Large intestine (tissue), 12 donors: Measurements from ENCODE around the gene TUBA1A. TPM values are rescaled to one million over a fixed set of nuclear protein-coding genes. Genes with fewer than 3 reads are reported as not detected.

Source experiments
- DNase-seq, 2 donors: peaks; one replicate each; pipeline versions ENCODE4 v3.0.0 to v3.0.0-alpha.2; 2013
- H3K27ac ChIP-seq: one replicate; pipeline ENCODE4 v1.5.1; 2013; ENCODE audit warnings: low read length
- H3K27me3 ChIP-seq: 2 replicates; pipeline ENCODE4 v1.6.1; 2013; ENCODE audit warnings: low read length; ENCODE audit not compliant: control insufficient read depth, insufficient read depth
- H3K36me3 ChIP-seq: 2 replicates; pipeline ENCODE4 v1.6.1; 2013; ENCODE audit warnings: low read length; ENCODE audit not compliant: control insufficient read depth, insufficient read depth
- H3K4me1 ChIP-seq: one replicate; pipeline ENCODE4 v1.6.1; 2013; ENCODE audit warnings: low read length; ENCODE audit not compliant: control insufficient read depth, insufficient read depth
- H3K4me3 ChIP-seq: one replicate; pipeline ENCODE4 v1.5.1; 2013; ENCODE audit warnings: low read length
- H3K9me3 ChIP-seq: one replicate; pipeline ENCODE4 v1.6.1; 2013; ENCODE audit warnings: mild to moderate bottlenecking, low read depth, low read length, moderate library complexity; ENCODE audit not compliant: control insufficient read depth
- WGBS: methylation state at CpG from one replicate; pipeline ENCODE4 v1.1.5; 2013; ENCODE audit warnings: low lambda C conversion rate; ENCODE audit not compliant: insufficient coverage; 5-methylcytosine and 5-hydroxymethylcytosine counted together
- long read RNA-seq, 11 donors: transcript quantifications; one replicate each; lab custom pipeline, GENCODE V29; 2026
- polyA plus RNA-seq: library from polyadenylated mRNA; unstranded; fragments of 120-200 nt; gene quantifications from one replicate; pipeline ENCODE4 v1.2.1, GENCODE V29; 2013

TUBA1A gene
- 547 TPM for polyA plus RNA-seq
- long read RNA-seq, donor 1, transcript TUBA1A-202 (4 exons, 1,915 nt), result major isoform, 173 of 195 reads
- long read RNA-seq, donor 1, transcript TUBA1A-207 (3 exons, 1,384 nt), result minor isoform, 16 of 195 reads
- long read RNA-seq, donor 1, partial matches to known transcripts, result 0 of 195 reads
- long read RNA-seq, donor 1, other reads (novel, unspliced or antisense), result 0 of 195 reads
- long read RNA-seq, donor 2, transcript TUBA1A-202 (4 exons, 1,915 nt), result major isoform, 193 of 211 reads
- long read RNA-seq, donor 2, transcript TUBA1A-205 (3 exons, 673 nt), result minor isoform, 6 of 211 reads
- long read RNA-seq, donor 2, transcript TUBA1A-207 (3 exons, 1,384 nt), result minor isoform, 9 of 211 reads
- long read RNA-seq, donor 2, partial matches to known transcripts, result 0 of 211 reads
- long read RNA-seq, donor 2, other reads (novel, unspliced or antisense), result 0 of 211 reads
- long read RNA-seq, donor 3, result 0 reads
- long read RNA-seq, donor 4, transcript TUBA1A-202 (4 exons, 1,915 nt), result major isoform, 7 of 8 reads
- long read RNA-seq, donor 4, partial matches to known transcripts, result 0 of 8 reads
- long read RNA-seq, donor 4, other reads (novel, unspliced or antisense), result 0 of 8 reads
- long read RNA-seq, donor 5, transcript TUBA1A-207 (3 exons, 1,384 nt), result minor isoform, 28 of 305 reads
- long read RNA-seq, donor 5, transcript TUBA1A-206 (2 exons, 696 nt), result minor isoform, 6 of 305 reads
- long read RNA-seq, donor 5, transcript TUBA1A-202 (4 exons, 1,915 nt), result major isoform, 259 of 305 reads
- long read RNA-seq, donor 5, transcript TUBA1A-205 (3 exons, 673 nt), result minor isoform, 6 of 305 reads
- long read RNA-seq, donor 5, partial matches to known transcripts, result 6 of 305 reads
- long read RNA-seq, donor 5, other reads (novel, unspliced or antisense), result 0 of 305 reads
- long read RNA-seq, donor 6, transcript TUBA1A-202 (4 exons, 1,915 nt), result major isoform, 268 of 293 reads
- long read RNA-seq, donor 6, transcript TUBA1A-207 (3 exons, 1,384 nt), result minor isoform, 11 of 293 reads
- long read RNA-seq, donor 6, transcript TUBA1A-205 (3 exons, 673 nt), result minor isoform, 7 of 293 reads
- long read RNA-seq, donor 6, partial matches to known transcripts, result 0 of 293 reads
- long read RNA-seq, donor 6, other reads (novel, unspliced or antisense), result 0 of 293 reads
- long read RNA-seq, donor 7, transcript TUBA1A-206 (2 exons, 696 nt), result minor isoform, 12 of 406 reads
- long read RNA-seq, donor 7, transcript TUBA1A-207 (3 exons, 1,384 nt), result minor isoform, 27 of 406 reads
- long read RNA-seq, donor 7, transcript TUBA1A-205 (3 exons, 673 nt), result minor isoform, 8 of 406 reads
- long read RNA-seq, donor 7, transcript TUBA1A-202 (4 exons, 1,915 nt), result major isoform, 344 of 406 reads
- long read RNA-seq, donor 7, partial matches to known transcripts, result 5 of 406 reads
- long read RNA-seq, donor 7, other reads (novel, unspliced or antisense), result 7 of 406 reads
- long read RNA-seq, donor 8, transcript TUBA1A-202 (4 exons, 1,915 nt), result major isoform, 242 of 268 reads
- long read RNA-seq, donor 8, transcript TUBA1A-207 (3 exons, 1,384 nt), result minor isoform, 17 of 268 reads
- long read RNA-seq, donor 8, transcript TUBA1A-206 (2 exons, 696 nt), result minor isoform, 7 of 268 reads
- long read RNA-seq, donor 8, partial matches to known transcripts, result 0 of 268 reads
- long read RNA-seq, donor 8, other reads (novel, unspliced or antisense), result 0 of 268 reads
- long read RNA-seq, donor 9, transcript TUBA1A-202 (4 exons, 1,915 nt), result major isoform, 456 of 489 reads
- long read RNA-seq, donor 9, transcript TUBA1A-207 (3 exons, 1,384 nt), result minor isoform, 27 of 489 reads
- long read RNA-seq, donor 9, partial matches to known transcripts, result 0 of 489 reads
- long read RNA-seq, donor 9, other reads (novel, unspliced or antisense), result 0 of 489 reads
- long read RNA-seq, donor 10, transcript TUBA1A-207 (3 exons, 1,384 nt), result minor isoform, 7 of 243 reads
- long read RNA-seq, donor 10, transcript TUBA1A-202 (4 exons, 1,915 nt), result major isoform, 221 of 243 reads
- long read RNA-seq, donor 10, transcript TUBA1A-205 (3 exons, 673 nt), result minor isoform, 6 of 243 reads
- long read RNA-seq, donor 10, partial matches to known transcripts, result 5 of 243 reads
- long read RNA-seq, donor 10, other reads (novel, unspliced or antisense), result 0 of 243 reads
- long read RNA-seq, donor 11, transcript TUBA1A-207 (3 exons, 1,384 nt), result minor isoform, 17 of 261 reads
- long read RNA-seq, donor 11, transcript TUBA1A-202 (4 exons, 1,915 nt), result major isoform, 241 of 261 reads
- long read RNA-seq, donor 11, partial matches to known transcripts, result 0 of 261 reads
- long read RNA-seq, donor 11, other reads (novel, unspliced or antisense), result 0 of 261 reads

DNA sequence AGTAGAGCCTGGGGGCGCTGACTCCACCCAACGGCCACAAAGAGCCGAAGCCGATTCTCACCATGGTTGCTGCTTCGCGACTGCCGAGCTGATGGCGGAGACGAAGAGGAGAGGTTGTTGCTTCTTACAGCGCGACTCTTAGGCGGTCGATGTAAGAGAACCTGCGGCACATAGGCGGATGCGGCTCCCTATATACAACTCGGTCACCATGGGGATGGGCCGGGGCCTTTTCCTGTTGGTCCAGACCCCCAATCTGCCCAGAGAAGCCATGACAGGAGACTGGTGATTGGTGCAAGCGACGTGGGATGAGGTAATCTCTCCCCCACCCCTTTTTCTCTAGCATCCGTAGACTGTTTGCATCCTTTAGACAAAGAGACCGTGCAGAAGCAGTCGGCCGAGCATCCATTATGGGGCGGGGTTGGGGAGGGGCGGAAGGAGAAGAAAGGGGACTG, at the start of gene TUBA1A:
TUBA1A (minus strand) TSS at position 165 of the 452 bp plus-strand sequence; CDS start at position 64, 101 bp downstream.
- H3K27ac ChIP-seq, result peak within 1 kb of the TSS; percentile 99
- peak; percentile 91 to 94 for DNase-seq
- H3K36me3 ChIP-seq, result peaks cover 4% of the 10 kb centered on the region
- WGBS, result no CpG with 5 or more reads among the region's 26 CpGs
- peak within 1 kb of the TSS; percentile 70 for H3K4me3 ChIP-seq
- peaks cover 14% of the 10 kb centered on the region for H3K27me3 ChIP-seq
- H3K4me1 ChIP-seq, result no peaks in the 10 kb centered on the region
- H3K9me3 ChIP-seq, result peaks cover 3% of the 10 kb centered on the region

DNA sequence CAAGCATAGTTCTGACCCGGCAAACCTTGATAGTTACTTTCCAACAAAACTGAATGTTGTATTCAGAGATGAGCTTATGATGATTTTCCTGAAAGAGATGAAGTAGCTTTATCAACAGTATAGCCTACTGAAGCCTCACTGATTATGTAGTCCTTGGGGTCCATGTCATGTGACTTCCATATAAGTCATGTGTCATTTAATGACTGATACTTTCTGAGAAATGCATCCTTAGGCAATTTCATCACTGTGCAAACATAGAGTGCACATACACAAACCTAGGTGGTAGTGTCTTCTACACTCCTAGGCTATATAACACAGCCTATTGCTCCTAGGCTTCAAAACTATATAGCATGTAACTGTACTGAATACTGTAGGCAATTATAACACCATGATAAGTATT, 47.5 kb upstream of the TUBA1A start:
- Histone ChIP-seq H3K4me1 (peaks cover 16% of the 10 kb centered on the region), H3K36me3 (no peaks in the 10 kb centered on the region), H3K4me3 (no peak overlapping the region), H3K27me3 (no peaks in the 10 kb centered on the region), H3K27ac (no peak overlapping the region), H3K9me3 (no peaks in the 10 kb centered on the region)
- peak in 1 of 2 donors; percentile 48 for DNase-seq
- no CpG with 5 or more reads among the region's 1 CpG for WGBS

DNA sequence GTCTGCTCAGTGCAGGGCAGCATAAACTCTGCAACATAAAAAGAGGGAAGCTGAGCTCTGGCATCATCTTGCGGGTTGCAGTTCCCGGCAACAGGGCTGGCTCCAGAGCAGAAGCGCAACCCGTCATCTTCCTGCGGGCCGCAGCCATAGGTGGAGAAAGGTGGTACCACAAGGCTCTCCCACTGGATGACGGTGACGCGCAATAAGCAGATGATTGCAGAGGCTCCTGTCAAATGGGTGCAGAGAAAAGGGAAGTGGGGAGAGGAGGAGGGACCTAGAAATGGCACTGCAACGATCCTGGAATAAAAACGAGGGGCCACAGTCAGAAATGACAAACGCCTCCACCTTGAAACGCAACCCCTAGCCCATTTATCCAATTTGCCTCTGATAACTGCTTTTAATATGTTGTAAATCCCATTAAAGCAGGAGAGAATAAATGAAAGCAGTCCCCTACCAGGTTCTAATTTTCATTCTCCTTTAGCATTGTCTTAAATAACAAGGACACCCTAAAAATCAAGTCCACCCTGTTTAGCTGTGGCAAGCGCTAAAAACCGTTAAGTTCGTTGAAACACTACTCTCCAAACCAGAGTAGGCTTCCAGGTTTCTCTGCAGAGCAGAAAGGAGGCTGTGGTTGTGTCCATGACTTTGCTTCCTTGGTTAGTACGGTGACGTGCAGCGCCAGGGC, 45.1 kb upstream of the TUBA1A start:
- peaks cover 16% of the 10 kb centered on the region for H3K4me1 ChIP-seq
- 40% methylated on average over 1 of the region's 19 CpGs for WGBS
- no peaks in the 10 kb centered on the region for H3K36me3 ChIP-seq
- no peaks in the 10 kb centered on the region for H3K9me3 ChIP-seq
- DNase-seq, result peak in 1 of 2 donors; percentile 31
- H3K27me3 ChIP-seq, result no peaks in the 10 kb centered on the region
- H3K4me3 ChIP-seq, result no peak overlapping the region
- peak overlapping the region; percentile 81 for H3K27ac ChIP-seq

DNA sequence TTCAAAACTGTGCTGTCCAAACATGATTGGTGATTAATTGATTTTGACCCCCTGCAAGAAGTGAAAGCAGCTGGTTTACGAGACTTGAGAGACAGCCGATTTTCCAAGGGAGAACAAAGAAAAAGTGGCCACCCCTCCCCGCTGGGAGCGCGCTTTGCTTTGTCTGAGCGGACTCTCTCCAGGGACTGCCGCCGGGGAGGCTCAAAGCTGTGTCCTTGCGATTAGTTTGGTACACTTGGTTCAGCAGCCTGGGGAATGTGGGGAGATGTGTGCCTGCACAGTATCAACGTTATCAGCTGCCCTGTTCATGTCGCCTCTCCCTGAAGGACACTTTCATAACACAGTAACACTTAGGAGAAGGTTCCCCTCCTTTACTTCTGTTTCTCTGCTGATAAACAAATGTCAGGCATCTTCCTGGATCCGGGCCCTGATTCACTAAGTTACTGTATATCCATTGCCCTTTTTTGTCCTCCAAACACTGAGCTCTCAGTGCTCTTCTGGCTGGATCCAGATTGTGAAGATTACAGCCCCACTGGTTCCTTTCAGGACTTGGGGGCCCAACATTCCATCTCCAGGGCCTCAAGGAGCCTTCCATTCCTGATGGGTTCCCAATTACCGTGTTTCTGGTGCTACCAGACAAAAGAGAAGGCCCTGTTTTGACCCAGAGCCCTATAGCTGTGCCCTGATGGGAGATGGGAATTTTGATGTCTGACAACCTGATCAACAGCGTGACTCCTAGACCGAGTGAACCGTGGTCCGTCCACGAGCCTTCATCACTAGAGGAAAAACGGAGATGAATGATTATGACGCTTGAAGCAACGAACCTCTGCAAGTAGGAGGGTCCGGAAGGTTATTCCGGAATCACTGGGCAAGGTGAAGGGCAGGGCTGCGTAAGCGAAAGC, 44.3 kb upstream of the TUBA1A start:
- Histone ChIP-seq H3K27ac (peak overlapping the region; percentile 81), H3K9me3 (no peaks in the 10 kb centered on the region), H3K4me1 (peaks cover 16% of the 10 kb centered on the region), H3K4me3 (peak overlapping the region; percentile 11), H3K27me3 (no peaks in the 10 kb centered on the region), H3K36me3 (no peaks in the 10 kb centered on the region)
- DNase-seq, result peak in 1 of 2 donors; percentile 60
- WGBS, result 50% methylated on average over 1 of the region's 25 CpGs

DNA sequence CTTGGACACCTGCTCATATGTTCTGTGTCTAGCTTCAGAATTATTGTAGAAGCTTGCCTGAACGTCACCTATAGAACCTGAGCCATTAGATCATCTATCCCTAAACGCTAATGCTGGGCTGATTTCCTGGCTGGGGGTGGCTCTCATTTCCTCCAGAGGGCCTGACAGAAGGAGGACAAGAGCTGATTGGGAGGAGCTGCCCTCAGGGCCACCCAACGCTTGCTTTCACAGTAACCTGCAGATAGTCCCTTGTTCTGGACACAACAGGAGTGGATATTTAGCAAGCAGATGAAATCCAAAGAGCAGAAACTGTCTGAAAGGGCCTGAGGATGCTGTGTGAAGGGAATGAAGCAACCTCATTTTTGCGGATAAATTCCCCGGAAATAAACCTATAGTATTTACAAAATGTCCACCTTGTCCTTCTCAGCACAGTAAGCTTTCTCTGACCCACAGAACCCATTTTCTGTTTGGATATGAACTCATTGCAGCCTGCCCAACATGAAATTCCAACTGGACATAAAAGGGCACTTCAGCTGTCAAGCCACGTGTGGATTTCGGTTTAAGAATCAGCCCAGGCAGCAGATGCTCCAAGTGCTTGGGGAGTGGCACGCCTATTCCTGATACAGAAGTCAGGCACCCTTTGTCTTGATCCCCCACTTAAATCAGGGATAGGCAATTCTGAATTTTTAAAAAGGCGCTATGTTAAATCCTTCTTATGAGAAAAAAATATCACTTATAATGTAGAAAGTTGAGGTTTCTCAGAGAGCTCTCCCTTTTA, 43.2 kb upstream of the TUBA1A start:
- Histone ChIP-seq H3K36me3 (no peaks in the 10 kb centered on the region), H3K27ac (peak overlapping the region; percentile 81), H3K4me1 (peaks cover 16% of the 10 kb centered on the region), H3K4me3 (no peak overlapping the region), H3K27me3 (no peaks in the 10 kb centered on the region), H3K9me3 (no peaks in the 10 kb centered on the region)
- WGBS, result 85% methylated on average over 4 of the region's 9 CpGs
- peak in 1 of 2 donors; percentile 11 for DNase-seq

DNA sequence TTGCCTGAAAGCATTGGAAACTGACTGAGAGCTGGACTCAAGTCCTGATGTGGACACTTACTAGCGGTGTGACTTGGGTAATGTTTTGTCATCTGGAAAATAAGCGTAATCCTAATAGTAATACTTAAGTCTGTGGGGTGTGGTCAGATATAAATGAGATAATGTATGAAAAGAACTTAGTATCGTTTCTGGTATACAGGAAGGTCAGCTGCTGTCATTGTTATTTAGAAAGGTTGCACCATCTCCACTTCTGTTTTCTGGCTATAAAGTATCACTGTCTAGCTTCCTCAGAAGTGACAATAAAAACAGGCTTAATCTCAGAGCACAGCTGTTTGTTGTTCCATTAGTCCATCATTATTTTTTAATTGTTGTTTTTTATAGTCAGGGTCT, 41.9 kb upstream of the TUBA1A start:
- Histone ChIP-seq H3K27ac (no peak overlapping the region), H3K27me3 (no peaks in the 10 kb centered on the region)
- WGBS, result no CpG with 5 or more reads among the region's 3 CpGs

DNA sequence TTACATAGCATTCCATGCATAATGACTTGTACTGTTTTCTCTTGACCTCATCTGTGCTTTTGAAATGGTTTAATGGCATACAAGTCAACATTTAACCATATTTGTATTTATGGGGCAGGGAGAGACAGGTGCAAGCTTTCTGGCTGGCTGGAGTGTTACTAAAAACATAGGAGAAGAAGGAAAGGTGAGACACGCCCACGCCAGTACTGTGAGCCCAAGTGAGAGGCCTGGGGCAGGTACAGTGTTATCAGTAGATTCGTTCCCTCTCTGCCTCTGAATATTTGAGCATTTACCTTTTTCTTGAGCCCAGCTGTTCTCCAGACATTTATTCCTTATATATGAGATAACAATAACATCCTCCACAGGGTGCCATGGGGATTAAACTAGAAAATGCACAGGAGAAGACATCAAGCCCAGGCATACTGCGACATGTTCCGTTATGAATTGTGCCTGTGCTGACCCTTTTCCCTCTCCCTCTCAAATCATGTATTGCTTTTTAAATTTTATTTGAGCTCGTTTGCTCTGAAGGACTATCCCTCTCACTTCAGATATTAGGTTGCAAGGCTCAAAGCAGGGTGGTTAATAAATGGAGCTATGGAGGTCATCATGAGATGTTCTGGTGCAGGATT, 41.4 kb upstream of the TUBA1A start:
- Histone ChIP-seq H3K27ac (no peak overlapping the region), H3K4me3 (no peak overlapping the region), H3K36me3 (no peaks in the 10 kb centered on the region), H3K9me3 (no peaks in the 10 kb centered on the region), H3K4me1 (peaks cover 16% of the 10 kb centered on the region), H3K27me3 (no peaks in the 10 kb centered on the region)
- no peak for DNase-seq
- no CpG with 5 or more reads among the region's 6 CpGs for WGBS

More for the DNA sequence above, 41.9 kb upstream of the TUBA1A start:
- Histone ChIP-seq H3K36me3 (no peaks in the 10 kb centered on the region), H3K4me3 (no peak overlapping the region), H3K4me1 (peaks cover 16% of the 10 kb centered on the region), H3K9me3 (no peaks in the 10 kb centered on the region)
- DNase-seq, result no peak
